DMS 273 treated with DMSO at 0.1 percent for 48 hours (cell line): ENCODE results near the gene ROR2.
"Not testable (repeated sequence)": the region's sequence is repeated elsewhere in the genome, so short reads cannot be mapped to it uniquely, and the experiment has no call there.

Source experiments
- DNase-seq: peaks from one replicate; lab custom pipeline; 2025; lab: John Stamatoyannopoulos, UW

The ROR2 gene

GRCh38 chr9:91924090-91924489 lies 25.9 kb downstream of the ROR2 start:
- no peak for DNase-seq

- DNase-seq: no peak
These were observed 26.9 kb downstream of the ROR2 start for GRCh38 chr9:91923145-91923544.

DNA sequence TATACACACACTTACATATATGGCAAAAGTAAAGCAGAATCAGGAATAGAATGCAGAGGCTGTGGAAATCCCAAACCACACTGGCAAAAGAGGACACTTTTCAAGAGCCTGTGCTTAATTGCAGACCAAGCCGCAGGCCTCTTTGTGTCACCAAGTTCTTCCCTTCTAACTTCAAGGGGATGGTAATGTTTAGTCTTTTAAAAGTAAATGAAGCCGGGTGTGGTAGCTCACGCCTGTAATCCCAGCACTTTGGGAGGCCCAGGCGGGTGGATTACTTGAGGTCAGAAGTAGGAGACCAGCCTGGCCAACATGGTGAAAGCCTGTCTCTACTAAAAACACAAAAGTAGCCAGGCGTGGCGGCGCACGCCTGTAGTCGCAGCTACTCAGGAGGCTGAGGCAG lies 28.7 kb downstream of the ROR2 start:
- DNase-seq: no peak

DNA sequence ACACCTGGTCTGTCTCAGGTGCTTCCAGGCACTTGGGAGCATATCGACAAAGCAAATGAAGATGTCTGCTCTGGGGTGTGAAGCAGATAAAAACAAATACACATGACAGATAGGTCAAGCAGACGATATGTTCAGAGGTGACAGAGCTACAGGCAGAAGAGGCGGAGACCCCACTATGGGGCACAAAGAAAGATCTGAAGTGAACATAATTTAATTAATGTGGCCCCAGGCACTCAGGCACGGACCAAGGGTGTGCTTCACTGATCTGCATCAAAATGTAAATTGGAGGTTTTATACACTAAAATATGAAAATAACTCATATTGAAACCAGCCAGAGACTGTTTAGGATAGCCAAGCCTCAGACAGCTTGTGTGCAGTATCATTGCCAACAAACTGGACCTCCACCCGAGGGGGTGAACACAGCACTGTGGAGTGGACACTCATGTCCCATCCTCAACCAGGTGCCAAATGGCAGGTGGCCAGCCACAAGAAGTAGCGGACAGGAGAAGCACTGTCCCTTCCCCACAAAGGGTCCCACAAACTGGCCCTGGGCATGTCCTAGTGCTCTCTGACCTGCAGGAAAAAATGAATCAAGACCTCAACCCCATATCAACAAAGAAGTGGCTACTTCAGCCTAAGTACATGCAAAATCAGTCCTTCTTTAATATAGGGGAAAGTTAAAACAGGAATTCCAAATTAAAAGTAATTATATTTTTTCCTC lies 29.2 kb downstream of the ROR2 start:
- no peak for DNase-seq

- no peak for DNase-seq
These were observed 30.4 kb downstream of the ROR2 start for GRCh38 chr9:91919621-91920020.

DNA sequence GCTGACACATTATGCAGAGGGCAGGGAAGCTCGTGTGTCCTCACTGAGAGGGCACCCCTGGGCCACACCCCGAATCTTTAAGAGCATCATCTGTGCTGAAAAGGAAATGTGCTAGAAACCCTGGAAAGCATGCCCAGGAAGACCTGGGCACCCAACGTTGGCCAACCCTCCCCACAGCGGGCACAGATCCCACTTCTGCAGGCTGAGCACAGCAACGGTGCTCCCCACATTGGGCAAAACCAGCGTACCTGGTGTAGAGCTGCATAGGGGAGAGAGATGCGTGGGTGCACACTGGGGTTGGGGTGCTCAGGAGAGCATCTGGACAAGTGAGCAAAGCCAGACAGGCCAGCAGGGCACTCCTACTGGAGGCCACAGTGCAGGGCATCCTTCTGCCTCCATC lies 32.6 kb downstream of the ROR2 start:
- no peak for DNase-seq

GRCh38 chr9:91915524-91916263 lies 34.3 kb downstream of the ROR2 start:
- DNase-seq: no peak

DNA sequence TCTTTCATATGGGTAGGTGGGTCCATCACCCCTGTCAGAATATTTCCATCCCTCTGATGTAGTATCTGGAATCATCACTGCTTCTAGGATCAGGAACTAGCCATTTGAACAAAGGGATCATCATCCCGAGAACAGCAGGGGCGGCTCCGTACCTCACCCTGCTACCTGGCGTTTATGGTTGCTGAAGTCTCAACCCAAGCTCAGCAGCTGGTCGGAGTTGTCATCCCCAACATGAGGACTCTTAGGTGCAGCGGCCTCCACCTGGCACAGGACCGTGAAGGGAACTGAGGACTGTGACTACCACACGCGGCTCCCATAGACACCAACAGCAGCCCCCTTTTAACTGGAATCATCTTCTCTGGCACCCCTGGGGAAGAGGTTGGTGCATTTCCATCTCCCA lies 35.1 kb downstream of the ROR2 start:
- DNase-seq: no peak

GRCh38 chr9:91914404-91914803 lies 35.6 kb downstream of the ROR2 start:
- no peak for DNase-seq

GRCh38 chr9:91913986-91914385 lies 36.0 kb downstream of the ROR2 start:
- no peak for DNase-seq

DNA sequence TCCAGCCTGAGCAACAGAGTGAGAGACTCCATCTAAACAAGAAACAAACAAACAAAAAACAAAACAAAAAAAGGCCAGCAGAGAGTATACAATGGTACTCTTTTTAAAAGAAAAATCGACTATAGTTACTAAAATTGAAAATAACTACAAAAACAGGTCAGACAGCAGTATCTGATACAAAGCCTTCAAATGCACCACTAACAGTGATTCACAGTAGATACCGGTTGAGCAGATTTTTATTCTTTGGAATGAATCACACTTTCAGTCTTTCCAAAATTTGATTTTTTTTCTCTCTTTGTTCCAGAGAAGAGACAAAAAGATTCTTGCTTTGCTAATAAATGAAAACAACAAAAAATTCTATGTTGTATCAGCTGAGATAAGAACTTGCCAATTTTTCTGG lies 36.9 kb downstream of the ROR2 start:
- DNase-seq: no peak

DNA sequence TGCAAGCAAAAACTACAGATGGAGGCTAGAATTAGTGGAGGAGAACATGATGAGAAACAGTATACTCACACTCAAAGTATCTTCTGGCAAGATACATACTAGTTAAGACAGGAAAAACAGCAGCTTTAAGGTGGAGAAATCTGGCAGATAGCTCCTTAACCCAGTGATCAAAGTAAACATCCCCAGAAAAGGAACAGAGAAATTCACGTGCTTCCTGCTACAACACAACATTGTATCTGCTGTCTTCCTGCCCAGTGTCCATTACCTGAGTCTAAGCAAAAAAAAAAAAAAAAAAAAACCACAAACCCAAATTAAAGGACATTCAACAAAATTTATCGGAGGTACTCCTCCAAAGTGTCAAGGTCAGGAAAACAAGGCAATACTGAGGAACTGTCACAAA lies 38.4 kb downstream of the ROR2 start:
- no peak for DNase-seq

DNA sequence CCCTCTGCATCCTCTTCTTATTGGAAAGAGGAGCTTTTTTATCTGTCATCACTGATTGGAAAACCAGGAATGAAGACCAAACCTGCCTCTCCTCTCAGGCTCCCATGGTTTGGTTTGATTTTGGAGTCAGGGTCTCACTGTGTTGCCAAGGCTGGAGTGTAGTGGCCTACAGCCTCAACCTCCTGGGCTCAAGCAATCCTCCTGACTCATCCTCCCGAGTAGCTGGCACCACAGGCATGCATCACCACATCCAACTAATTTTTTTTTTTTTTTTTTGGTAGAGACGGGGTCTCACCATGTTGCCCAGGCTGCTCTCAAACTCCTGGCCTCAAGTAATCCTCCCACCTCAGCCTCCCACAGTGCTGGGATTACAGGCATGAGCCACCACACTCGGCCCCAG lies 40.8 kb downstream of the ROR2 start:
- DNase-seq: not testable (repeated sequence)

- no peak for DNase-seq
These were observed 41.3 kb downstream of the ROR2 start for GRCh38 chr9:91908746-91909145.

- DNase-seq: no peak
These were observed 41.8 kb downstream of the ROR2 start for GRCh38 chr9:91908293-91908623.

DNA sequence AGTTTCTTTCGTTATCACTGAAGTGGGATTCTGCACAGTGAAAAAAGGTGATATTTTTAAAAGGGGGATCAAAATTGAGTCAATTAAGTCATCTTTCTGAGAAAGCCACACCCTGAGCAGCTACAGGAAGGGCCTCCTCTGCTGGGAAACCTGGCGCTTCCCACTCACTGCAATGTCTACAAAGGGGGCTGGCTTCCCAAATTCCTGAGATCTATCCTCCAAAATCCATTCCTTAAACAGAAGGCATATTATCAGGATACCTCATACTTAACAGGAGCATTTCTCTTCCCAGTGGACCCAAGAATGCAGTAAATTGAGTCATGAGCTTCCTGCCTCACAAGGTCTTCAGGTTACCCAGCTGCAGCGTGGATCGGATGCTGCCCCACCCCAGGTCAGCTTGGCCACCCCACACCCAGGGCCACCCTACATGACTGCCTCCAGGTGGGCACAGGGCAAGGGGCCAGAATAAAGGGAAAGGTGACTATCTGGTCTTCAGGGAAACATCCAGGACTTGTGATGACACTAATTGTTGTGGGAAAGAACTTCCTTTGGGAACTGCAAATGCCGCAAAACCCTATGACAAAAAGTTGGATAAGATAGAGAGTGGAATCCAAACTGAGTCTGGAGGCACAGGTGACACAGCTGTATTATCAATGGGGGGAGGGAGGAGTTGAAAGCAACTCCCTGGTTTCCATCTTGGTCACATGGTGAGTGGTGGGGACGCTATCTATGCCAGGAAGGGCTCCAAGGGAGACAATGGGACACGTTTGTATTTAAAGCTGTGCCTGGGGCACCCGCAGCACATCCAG lies 42.3 kb downstream of the ROR2 start:
- DNase-seq: no peak

GRCh38 chr9:91905991-91906469 lies 44.0 kb downstream of the ROR2 start:
- DNase-seq: no peak

DNA sequence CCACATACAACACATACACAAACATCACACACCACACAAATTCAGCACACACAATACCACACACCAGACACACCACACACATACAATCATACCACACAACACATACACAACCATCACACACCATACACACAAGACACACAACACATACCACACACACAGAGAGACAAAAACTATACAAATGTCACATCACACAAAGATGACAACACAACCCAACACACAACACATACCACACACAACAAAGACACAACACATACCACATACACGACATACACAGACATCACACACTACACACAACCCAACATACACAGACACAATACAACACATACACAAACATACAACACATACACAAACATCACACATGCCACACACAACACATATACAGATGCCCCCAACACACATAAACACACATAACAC lies 44.8 kb downstream of the ROR2 start:
- DNase-seq: no peak

GRCh38 chr9:91904588-91905236 lies 45.3 kb downstream of the ROR2 start:
- no peak for DNase-seq

GRCh38 chr9:91903126-91903911 lies 46.7 kb downstream of the ROR2 start:
- no peak for DNase-seq

GRCh38 chr9:91902475-91903125 lies 47.4 kb downstream of the ROR2 start:
- DNase-seq: no peak
